Stimulated activated CD8-positive, alpha-beta memory T cell treated with anti-CD3 and anti-CD28 coated beads, Interleukin-15, amount 100 ng/mL, for 48 hours (primary cell): ENCODE measurements around the gene MARCHF4.
"Not testable (repeated sequence)": the region's sequence is repeated elsewhere in the genome, so short reads cannot be mapped to it uniquely, and the experiment has no call there.

Experiments used
- DNase-seq, 2 donors: peaks; one replicate each; pipeline ENCODE4 v3.0.0-alpha.2; 2020; ENCODE audit warnings: low read depth in 2 of 2

Gene MARCHF4

DNA sequence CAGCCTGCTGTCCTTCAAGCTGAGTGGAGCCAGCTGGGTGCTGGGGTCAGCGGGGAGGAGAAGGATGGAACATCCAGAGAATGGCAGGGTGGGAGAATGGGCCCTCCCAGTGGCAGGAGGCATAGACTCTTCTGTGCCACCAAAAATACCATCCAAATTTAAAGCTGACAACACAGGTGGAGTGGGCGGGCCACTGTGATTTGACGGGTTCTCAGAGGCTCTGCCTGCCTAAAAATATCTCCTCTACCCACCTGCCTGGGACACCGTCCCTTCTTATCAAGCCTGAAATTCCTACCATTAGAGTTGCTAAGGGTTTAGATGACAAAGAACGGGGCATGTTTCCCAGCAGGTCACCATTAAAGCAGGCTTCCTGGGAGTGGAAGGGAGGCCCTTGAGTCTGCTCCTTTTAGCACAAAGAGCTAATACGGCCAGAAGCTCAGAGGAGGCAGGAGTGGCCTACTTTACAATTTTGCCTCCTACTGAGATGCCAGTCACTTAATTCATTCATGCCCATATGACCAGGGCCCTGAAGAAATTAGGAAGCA lies 19.8 kb upstream of the MARCHF4 start:
- no peak for DNase-seq

DNA sequence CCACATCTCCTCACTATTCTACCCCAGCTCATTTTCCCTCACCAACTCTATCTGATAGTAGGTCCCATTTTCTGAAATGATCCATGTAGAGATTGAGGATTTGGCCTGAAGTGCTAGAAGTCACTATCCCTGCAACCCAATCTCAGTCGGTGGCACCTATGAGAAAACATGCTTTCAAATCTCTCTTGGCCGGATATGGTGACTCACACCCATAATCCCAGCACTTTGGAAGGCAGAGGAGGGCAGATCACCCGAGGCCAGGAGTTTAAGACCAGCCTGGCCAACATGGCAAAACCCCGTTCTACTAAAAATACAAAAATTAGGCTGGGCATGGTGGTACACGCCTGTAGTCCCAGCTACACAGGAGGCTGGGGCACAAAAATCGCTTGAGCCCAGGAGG lies 19.1 kb upstream of the MARCHF4 start:
- no peak for DNase-seq

DNA sequence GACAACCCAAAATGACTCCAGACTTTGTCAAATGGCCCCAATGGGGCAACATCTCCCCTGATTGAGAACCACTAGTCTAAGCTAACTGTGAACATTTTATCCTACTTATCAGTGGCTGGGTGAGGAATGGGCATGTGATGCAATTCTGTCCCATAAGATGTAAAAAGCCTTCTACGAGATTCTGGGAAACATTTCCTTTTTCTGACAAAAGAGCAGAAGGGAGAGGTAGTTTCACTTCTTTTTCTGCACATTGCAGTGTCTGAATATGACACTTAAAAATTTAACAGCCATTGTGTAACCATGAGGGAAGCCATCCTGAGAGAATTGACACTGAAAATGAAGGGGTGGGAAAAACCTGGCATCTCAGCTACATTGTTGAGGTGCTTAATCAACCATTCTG lies 17.3 kb upstream of the MARCHF4 start:
- DNase-seq: no peak

DNA sequence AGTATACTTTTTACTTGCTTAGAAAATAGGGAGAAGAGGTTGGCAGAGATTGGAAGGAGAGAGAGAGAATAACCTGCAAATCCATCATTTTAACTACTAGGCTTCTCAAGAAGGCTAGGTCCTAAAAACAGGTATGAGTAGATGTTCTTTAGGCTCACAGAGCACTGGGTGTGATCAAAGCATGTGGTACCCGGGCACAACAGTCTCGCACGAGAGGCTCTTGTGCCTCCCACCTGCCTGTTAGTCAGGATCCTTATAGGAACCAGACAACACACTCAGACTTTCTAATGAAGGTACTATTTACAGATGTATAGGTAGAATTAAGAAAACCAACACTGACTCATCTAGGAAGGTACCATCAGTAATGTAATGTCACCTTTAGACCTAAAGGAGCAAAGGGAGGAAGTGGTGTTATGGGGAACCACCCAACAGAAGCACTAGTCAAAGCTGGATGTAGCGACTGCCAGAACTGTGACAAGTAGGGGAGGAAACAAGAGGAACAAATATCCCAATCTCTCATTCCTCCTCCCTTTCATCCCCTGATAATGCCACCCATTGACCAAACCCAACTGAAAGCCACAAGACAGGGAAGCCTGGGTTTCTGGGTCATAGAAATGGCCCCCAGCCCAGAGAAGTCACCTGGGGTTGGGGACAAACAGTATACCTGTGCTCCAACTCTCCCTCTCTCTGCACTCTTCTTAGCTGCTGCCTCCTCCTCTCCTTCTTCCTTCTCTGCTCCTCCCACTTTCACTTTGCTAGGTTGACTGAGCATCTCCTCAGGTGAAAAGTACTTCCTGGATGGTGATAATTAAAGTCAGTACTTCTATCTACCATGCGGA lies 16.0 kb upstream of the MARCHF4 start:
- no peak for DNase-seq

DNA sequence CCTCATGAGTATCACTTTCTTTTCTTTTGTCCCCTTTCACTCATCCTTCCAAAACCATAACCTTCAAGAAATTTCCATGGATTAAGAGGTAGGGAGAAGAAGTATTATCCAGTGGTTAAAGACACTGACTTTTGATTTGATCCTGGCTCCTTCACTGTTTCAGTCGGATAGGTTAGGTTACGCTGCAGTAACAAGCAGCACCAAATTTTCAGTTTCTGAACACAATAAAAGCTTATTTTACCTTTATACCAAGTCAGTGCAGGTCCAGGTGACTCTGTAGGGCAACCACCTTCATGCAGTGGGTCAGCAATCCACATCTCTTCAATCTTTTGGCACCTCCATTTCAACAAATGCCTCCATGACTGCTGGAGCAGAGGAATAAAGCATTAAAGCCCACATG lies 15.0 kb upstream of the MARCHF4 start:
- no peak for DNase-seq

DNA sequence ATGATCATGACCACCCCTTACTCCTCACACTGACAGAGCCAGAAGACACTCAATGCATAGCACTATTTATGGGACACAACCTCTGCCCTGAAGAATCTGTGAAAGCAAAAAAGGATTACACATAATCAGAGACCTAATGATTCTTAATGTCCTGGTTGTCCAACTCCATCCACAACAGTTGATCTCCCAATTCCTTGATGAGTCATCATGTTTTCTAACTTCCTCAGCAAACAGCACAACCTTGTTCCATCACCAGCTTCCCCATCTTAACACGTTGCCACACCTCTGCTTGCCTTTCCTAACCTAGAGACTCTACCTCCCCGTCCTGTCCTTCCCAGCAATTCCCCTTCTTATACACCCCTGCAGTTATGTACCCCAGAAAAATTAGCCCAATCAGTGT lies 13.2 kb upstream of the MARCHF4 start:
- no peak for DNase-seq

DNA sequence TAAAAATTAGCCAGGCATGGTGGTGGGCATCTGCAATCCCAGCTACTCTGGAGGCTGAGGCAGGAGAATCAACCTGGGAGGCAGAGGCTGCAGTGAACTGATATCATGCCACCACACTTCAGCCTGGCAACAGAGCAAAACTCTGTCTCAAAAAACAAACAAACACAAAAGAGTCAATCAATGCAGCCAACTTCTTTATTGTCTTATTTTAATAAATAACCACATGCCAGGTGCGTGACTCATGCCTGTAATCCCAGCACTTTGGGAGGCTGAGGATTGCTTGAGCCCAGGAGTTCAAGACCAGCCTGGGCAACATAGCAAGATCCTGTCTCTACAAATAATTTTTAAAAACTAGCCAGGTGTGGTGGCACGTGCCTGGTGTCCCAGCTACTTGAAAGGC lies 12.1 kb upstream of the MARCHF4 start:
- not testable (repeated sequence) for DNase-seq

DNA sequence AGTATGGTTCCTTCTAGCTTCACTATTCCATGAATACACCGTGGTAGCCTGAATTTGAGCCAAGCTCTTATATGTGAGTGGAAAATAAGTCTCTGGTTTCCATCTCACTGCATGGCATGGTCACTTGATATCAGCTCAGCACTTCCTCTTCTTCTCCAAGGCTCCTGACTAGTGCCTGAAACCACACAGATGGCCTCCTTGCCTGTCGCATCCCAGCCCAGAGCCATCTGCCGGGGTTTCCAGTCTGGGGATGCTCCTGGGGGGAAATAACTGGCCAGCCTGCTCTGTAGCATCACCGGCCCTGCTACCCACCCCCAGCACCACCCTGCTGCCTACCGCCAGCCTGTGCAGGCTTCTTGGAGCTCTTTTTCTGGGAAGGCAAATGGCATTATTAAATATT lies 7.7 kb upstream of the MARCHF4 start:
- no peak for DNase-seq

DNA sequence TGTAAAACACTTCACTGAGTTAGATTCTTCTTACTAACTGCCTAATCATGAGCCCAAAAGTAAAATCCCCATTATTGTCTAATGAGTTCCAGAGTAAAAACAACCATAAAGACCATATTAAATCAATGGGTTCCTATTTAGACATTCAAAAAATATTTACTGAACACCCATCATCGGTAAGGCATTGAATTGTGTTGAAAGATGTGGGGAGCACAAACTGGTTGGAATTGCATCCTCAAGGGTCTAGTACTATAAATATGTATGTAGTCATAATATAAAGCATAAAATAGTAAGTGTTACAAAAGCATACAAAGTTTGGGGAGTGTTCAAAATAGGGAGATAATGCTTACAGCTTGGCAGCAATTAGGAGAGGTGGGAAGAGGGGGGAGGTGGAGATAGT lies 3.0 kb upstream of the MARCHF4 start:
- DNase-seq: no peak

DNA sequence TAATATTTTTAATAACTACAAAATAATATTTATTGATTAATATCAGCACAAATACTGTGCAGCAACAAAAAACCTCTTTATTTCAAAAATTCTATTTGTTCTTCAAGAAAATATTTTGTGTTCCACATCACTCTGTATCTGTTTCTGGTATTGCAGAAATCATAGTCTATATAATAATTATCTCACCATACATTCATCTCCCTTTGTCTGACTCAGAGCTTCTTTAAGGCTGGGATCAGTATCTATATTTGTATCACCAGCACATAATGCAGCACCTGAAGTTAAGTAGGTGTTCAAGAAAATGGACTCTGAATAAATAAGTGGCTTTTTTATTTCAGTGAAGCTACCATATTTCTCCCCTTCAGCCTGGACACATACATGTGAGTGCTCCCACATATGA lies 1.6 kb upstream of the MARCHF4 start:
- DNase-seq: no peak

DNA sequence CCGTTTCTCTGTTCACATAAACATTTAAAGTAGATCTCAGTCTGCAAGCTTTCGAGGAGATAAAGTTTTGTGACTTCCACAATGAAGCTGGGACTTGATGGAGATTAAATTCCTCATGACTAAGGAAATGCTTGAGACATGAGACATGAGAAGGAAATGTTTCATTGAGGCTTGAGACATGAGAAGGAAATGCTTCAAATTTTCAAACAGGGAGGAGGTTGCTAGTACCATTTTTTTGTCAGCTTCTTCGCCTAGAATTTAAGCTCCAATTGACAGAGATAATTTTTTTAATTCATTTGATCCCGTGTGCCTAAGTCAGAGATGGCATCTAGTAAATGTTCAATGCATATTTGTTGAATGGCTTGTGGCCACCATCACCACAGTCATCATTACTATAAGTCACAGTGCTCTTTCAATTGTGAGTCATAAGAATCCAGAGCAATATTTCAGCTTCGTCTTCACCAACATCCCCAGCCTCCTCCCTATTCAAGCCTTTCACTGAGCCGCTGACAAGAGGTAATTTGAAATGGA lies 543 bp upstream of the MARCHF4 start:
- DNase-seq: no peak

DNA sequence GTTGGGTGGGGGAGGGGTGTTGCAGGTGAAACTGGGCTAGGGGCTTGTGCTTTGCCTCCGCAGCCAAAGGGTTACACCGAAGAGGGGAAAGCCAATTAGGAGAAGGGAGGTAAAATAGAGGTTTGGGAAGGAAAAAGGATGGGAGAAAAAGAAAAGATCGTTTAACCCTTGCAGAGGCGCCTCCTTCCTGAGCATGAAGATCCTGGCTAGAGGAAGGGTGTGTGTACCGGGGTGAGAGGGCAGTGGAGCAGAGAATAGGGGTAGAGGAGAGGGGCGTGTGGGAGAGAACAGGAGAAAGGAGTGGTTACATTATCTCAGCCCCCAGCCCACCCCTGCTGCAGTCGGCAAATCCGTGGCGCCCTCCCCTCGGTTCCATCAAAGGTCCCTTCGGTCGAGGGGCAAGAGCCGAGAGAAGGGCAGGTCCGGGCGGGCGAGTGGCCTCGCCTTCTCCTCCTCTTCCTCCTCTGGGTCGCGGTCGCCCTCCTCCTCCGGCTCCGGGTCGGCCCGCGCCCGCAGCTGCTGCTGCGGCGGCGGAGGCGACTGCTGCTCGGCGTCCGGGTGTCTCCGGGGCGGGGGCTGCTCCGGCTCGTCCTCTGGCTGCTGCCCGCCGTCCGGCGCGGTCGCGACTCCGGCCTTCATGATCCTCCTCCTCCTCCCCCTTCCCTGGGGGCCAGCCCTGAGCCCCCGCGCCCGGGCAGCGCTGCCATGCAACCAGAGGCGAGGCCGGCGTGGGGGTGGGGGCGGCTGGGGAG lies 1.1 kb downstream of the MARCHF4 start:
- DNase-seq: no peak

DNA sequence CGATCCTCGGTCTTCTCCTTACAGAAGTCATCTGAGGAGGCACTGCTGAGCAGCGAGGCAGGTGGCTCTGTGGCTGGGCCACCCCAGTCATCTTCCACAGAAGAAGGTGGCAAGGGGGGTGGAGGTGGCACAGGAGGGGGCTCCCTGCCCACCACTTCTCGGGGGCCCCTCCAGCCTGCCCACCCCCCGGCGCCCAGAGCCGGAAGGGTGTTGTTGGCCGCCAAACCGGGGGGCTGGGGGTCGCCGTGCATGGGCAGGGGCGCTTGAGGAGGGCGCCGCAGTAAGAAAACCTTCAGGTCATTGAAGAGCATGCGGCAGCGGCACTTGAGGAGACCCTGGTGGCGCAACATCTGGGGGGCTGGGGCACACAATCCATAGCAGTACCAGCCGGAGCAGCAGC lies 2.5 kb downstream of the MARCHF4 start:
- DNase-seq: no peak

DNA sequence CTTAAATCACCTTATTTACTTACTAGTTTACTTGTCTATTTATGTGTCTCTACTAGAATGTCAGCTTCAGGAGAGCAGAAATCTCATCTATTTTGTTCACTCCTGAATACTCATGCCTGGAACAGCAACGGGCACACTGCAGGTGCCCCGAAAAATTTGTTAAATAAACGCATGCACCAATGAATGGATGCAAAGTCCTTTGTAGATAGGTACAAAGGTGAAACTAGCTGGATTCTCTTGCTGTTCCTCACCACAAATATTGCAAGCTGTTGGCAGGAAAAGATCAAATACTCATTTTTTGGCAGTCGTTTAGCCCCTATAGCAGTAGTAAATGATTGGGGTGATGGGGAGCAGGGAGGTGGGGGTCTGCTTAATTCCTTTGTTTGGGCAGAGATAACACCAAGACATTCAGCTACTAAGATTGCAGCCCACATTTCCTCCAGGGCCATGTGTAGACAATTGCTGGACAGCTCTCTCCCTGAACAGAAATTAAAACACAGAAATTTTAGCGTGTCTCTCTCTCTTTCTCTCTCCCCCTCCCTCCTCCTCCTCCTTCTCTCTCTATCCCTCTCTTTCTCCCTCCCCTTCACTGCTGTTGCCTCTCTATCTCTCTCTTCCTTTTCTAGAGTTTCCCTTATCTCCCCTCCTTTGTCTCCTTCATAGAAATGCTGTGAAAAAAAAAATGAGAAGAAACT lies 5.4 kb downstream of the MARCHF4 start:
- DNase-seq: no peak

DNA sequence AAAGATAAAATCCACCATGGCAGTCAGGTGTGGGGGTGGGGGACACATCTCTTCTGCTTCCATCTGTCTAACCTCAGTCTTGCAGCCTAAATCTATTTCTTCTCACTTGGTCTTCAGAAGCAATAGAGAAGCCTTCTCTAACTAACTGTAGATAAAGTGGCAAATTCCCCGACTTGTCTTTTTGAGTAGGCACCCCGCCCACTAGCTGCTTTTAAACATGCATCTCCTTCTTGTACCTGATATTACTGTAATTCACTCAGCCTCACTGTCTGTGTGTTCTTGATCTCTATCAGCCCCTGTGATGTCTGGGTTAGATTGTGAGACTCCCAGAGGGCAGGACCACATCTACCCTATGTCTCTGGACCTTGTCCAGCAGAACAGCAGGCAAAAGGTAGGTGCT lies 6.8 kb downstream of the MARCHF4 start:
- DNase-seq: no peak

DNA sequence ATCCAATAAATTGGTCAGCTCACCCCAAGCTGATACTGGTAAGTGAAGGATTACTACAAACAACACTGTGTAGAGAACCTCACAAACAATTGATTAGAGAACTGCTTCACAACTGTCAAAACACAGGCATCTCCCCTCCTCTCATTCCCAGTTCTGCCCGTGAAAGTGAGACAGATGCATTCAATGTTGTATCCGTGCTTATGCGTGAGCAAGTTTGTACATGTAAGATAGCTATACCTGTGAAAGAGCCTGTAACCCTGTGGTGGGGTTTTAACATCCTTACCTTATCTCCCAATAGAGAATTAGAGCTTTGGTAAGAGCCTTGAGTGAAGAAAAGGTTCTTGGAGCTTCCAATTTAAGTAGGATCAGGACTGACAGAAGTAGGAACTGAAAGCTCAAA lies 9.1 kb downstream of the MARCHF4 start:
- no peak for DNase-seq

DNA sequence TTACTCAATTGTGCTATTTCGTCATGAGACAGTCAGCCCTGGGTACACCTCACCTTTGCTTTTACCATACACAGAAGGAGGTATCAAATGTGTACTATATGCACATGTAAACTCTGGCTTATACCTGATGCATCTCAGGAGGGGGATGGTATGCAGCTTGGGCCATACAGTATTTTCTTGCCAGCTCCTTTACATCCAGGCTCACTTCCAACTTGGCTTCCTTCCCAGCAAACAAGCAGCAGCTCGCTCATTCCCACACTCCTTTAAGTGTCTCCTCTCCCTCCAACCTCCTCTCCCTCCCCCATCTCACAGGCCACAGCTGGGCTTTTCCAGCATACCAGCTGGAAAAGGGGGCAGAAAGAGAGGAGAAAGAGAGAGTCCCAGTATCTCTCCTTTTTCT lies 9.6 kb downstream of the MARCHF4 start:
- DNase-seq: no peak

DNA sequence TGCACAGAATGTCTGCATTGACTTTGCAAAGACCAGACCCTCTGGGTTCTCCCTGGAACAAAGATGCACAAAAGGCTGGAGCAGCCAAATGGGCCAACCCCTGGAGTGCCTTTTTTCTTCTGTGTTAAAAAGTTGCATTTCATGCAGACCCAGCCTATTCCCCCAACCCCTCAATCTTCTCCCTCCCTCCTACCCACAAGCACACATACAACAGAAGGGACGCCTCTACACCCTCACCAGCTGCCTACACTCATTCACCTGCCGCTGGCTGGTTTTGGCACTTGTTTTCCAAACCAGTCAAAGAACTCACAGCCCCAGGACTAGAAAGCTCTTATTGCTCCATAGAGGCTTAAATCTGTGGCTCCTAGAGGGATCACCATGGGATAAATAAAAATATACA lies 16.6 kb downstream of the MARCHF4 start:
- no peak for DNase-seq

DNA sequence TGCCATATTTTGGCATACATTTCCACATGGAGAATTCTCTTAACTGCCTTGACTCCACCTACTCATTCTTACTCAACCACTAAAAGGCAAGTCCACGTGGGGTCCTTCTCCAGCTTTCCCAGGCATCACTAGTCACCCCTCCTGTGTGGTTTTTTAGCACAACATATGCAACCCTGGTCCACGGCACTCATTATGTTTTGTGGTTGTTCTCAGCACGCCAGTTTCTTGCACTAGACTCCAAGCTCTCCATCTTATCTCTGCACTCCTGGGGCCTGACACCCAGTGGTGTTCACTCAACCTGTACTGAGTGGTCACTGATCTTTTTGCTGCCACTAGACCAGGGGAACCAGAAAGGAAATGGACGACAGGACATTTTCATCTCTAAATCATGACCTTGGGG lies 18.0 kb downstream of the MARCHF4 start:
- no peak for DNase-seq

DNA sequence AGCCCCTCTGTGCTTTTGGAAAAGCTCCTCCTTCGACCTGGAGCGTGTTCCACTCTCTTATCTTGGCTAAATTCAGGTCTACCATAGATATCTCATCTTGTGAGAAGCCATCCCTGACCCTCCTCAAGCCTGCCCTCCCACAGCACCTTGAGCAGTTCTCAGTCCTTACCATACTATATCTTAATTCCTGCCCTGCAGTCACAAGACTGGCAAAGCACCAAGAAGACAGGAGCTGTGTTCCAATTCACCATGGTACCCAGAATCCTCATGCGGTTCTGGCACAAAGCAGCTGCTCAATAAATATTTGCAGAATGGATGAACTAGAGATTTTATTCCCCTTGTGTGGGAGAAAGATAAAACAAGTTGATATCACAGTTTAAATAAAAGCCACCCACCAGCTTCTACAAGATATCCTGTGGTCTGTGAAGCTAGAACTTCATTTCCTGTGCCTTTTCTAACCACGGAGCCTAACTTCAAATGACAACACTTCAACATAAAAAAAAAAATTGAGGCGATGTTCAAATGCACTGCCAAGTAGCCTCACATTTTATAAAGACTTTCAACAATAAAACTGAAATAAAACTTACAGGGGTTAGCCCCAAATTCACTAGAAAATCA lies 19.5 kb downstream of the MARCHF4 start:
- DNase-seq: no peak

DNA sequence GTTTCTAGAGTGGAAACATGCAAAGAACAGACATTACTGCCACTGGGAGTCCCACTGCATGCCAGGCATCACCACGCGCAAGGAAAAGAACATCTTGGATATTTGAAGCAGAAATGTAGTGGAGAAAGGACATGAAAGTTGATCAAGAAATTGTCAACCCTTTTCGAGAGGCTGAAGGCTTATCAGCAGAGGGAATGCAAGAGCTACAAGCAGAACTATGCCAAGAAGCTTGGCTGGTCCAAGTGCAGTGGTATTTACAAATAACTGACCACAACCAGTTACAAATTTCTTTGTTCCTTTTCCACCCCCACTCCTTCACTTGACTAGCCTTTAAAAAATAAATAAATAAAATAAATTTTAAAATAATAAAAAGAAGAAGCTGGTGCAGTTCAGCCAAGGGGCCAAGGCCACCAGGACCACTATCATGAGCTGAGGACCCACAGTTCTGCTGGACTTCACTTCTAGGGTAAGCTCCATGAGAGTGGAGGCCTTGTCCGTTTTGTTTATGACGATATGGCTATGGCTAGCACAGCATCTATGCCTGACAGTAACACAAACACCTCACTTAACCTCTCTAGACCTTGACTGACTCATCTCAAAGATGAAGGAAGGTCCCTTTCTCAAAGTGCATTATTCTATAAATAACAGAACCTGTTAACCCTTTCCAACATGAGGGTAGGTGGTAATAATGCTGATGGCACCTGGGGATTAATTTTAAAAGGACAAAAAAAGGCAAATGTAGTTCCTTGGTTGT lies 20.9 kb downstream of the MARCHF4 start:
- DNase-seq: no peak
